HG03045 (cell line): Measurements from ENCODE around the gene LIN28B.
"Not testable (repeated sequence)": the region's sequence is repeated elsewhere in the genome, so short reads cannot be mapped to it uniquely, and the experiment has no call there.

Source experiments
- ATAC-seq: cut with Tn5 transposase; IDR thresholded peaks from one replicate; pipeline ENCODE4 v1.9.1; 2021; ENCODE audit warnings: mild to moderate bottlenecking, moderate library complexity; ENCODE audit not compliant: unreplicated experiment

The LIN28B gene

DNA sequence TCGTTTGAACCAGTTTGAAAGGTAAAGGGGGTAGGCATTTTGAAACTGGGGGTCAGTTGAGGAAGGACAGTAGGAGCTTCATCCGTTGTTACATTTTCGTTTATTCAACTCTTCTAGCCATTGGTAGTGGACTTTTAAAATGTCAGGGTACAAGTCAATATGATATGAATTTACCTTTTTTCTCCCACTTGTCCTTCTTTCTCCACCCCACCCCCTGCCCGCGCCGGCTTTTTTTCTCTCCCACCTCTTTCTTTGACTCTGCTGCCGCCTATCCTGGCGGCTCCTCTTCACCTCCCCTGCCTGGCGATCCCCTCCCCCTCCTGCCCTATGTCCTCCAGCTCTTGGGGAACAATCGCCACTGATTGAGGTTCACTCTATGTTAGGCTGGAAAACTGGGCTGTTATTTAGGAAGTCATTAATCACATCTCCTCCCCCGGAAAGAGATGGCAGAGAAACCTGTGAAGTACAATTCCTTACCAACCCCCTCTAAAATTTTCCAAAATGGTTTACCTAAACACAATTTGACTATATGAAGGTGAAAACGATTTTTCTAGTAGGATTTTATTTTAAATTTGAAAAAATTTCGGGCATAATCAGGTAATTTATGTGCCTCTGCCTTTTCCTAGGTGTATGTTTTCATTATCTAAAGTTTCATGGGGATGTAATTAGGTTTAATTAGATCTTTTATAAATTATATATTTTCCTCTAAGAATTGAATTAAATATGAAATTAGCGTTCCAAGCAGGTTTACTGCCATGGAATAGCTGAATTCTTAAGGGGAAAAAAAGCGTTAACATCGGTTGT is 778 bp upstream of the LIN28B start:
- ATAC-seq = no peak

DNA sequence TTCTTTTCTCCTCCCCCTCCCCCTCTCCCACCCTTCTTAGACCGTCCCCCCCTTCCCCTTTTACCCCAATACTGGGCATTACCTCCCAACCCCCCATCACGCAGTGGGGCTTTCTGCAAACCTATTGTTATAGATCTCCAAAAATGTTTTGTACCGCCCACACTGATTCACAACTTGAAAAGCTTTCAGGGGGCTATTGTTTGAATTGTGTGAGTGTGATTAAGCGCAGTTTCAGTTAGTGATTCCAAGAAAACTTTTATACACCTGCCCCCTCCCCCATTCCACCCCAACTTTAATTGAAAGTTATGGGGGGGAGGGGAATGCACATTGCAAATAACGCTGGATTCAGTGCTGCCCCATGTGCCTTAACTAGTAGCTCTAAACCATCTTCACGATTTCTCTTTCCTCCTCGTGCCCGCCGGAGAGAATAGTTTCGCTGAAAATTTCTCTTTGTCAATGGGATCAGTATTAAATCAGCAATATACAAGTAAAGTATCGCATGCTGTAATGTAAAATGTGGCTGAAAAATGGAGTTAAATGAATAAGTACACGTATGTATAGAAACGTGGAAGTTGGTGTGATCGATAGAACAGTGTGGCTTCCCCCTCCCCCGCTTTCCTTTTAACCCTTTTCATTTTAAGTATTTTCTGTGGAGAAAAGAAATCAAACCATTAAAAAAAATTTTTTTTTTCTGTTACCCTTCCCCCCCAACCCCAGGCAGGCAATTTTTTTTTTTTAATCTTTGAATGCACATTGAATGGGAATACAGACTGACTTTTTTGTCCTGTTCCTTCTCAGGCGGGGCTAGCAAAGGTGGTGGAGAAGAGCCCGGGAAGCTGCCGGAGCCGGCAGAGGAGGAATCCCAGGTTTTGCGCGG is 632 bp downstream of the LIN28B start:
- ATAC-seq = no peak

DNA sequence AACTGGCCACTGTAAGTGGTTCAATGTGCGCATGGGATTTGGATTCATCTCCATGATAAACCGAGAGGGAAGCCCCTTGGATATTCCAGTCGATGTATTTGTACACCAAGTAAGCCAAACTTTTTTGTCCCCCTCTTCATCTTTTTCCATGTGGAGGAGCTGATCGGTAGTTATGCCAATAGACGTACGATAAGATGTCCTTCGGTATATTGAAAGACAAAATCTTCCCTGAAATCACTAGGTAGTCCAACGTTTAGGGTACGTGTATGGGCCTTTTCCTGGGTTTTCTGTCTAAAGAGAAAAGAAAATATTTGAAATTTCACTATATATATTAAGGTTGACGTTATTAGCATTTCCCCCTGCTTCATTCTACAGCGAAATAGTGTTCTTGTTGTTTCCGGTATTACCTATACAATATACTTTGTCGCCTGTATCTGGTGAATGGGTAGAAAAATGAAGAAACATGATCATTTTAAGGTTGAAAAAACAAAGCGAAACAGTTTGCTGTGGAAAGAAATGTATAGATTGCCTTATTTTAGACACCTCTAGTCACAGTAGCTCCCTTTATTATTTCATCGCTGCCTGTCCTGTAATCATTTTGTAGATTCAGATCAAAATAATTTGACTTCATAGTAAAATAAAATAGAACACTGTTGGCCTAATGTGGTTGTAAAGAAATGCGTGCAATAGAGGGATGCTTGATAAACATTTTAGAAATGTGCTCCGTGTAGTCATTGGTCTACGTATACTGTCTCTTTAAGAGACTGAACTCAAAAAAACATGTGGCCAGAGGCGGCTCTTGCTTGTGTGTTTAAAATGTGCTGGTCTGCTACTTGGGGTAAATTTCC is 1.5 kb downstream of the LIN28B start:
- no peak for ATAC-seq

DNA sequence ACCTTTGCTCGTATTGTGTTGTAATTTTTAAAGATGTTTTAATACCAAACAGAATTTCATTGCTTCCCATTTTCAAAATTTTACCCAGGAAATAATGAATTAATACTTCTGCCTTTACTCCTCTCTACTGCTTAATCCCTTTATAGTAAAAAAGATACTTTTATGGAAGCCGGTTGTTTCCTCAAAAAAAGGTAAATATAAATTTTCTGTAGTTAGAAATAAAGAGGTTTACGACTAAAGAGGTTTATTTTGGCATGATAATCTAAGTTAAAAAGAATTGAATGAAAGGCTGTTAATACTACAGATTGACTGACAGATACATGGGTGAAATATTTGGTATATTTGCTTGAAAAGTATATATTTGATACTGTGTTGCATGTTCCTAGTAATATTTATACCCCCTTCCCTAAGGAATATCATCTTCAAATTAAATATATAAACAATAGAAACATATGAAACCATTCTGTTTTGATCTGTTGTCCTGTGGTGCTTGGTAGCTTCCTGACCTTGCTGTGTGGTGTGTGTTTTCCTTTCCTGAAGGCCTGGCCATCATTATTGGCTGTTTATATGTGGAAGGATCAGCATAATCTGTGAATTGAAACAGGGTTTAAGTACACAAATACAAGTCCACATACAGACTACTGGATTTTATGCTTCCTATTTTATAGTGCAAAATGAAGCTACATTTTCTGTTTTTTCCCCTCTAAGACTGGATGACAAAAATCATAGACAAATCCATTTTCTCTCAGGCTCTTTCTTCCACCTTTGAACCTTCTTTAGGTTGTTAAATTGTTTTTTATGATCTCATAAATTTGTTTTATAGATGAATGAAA is 2.3 kb downstream of the LIN28B start:
- no peak for ATAC-seq

DNA sequence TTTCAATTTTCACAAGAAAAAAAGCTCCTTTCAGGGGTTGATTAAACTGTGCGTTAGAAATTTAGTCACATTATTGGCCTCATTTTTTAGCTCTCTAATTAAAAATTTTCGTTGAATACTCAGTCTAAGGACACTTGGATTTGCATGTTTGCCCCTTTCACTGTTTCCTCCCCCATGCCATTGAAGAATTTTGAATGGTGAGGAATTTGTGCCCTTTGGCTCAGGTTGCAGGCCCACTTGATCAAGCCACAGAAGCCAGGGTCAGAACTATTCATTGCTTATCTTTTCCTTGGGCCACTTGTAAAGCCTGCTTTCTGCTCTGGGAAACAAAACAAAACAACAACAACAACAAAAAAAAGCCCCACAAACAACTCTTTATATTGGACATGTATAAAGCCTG is 12.2 kb downstream of the LIN28B start:
- ATAC-seq = no peak

DNA sequence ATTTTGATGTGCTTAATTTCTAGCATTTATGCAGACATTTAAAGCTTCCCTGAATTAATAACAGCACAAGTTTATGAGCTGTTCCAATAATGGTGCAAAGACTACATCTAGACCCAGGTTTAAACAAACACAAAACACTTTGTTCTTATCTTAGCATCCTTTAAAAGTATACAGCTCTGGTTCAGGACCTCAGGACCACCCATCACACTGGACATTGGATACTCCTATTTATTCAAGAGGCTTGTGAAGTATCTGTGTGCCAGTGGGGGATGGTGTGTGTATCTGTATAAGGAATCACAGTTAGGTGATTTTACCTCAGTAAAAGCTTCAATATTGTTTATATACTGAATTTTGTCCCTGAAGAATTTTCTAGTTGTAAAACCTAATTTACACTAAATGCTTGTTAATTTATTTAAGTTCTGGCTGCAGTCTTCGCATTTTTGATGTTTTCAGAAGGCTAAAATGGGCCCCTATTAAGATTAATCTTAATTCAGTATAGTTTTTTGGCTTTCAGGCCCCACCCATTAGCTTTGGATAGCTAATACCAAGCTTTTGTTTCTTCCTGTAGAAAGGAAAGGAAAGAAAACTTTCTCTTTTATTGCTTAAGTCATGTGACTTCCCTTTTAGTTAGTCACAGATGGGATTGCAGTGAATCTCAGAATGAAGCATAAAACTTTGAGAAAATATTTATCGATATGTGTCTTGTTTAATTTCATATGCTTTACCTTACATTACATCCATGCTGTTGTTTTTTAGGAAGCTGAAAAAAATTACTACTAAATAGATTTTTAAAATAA is 13.1 kb downstream of the LIN28B start:
- ATAC-seq = no peak

DNA sequence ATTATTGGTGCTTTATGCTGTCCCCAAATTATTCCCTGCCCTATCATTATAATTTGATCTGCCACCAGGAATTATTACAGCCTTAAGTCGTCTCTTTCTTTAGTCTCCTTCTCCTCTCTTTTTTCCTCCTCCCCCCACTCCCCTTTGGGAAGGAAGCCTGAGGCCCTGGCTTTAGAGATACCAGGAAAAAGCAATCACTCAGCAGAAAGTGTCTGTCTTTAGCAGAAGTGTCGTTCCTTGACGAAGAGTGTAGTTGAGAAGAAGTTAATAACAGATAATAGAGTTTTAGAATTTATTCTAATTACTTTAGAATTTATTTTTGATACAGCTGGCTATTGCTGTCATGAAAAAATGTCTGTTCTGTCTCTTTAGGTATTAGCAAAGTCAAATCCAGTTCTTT is 16.5 kb downstream of the LIN28B start:
- ATAC-seq = no peak

DNA sequence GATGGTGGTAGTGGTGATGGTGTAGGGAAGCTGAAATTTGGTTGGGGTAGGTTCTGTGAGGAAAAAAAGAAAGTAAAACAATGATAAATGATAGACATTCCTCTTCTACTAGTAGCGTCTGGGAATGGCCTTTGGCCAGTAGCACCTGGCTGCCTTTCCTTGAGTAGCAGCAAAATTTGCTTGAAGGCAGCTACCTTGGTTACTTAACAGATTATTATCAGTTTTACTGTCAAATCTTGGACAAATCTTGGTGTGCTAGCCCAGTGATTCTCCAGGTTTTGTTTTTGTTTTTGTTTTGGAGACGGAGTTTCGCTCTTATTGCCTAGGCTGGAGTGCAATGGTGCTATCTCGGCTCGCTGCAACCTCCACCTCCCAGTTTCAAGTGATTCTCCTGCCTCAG is 26.4 kb downstream of the LIN28B start:
- no peak for ATAC-seq

DNA sequence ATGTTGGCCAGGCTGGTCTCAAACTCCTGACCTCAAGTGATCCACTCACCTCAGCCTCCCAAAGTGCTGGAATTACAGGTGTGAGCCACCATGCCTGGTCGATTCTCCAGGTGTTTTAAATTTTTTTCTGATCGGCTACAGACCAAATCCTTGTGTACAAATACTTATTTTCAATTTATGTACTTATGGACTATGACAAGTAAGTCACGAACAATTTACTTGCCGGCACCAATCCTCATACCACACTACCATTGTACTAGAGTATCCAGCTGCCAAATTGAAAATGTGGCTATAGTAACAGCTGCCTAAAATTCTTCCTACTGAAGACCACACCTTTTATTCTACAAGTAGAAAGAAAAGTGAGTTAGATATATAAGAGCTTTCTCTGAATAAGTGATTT is 26.9 kb downstream of the LIN28B start:
- ATAC-seq = no peak

DNA sequence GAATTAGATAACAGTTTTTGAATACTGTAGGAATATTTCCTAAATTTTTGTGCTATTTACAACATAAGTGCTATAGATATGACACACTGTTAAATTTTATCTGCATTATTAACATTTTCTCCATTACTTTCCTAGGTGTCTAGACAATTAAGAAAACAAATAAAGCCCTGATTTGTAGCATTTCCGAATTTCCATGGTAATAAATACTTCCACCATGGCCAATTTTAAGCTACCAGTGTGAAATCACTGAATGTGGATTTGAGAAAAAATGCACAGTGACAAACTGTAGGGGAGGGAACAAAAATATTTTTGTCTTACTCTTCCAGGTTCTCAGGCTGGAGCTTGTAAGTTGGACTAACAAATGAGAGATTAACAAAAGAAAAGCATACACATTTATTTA is 27.9 kb downstream of the LIN28B start:
- no peak for ATAC-seq

DNA sequence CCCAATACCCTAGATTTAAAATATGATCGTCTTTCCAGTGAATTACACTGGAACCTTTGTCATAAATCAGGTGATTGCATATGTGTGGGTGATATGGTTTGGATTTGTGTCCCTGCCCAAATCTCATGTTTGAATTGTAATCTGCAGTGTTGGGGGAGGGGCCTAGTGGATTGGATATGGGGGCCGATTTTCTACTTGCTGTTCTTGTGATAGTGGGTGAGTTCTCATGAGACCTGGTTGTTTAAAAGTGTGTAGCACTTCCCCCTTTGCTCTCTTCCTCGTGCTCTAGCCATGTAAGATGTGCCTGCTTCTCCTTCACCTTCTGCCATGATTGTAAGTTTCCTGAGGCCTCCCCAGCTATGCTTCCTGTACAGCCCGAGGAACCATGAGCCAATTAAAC is 29.0 kb downstream of the LIN28B start:
- not testable (repeated sequence) for ATAC-seq

DNA sequence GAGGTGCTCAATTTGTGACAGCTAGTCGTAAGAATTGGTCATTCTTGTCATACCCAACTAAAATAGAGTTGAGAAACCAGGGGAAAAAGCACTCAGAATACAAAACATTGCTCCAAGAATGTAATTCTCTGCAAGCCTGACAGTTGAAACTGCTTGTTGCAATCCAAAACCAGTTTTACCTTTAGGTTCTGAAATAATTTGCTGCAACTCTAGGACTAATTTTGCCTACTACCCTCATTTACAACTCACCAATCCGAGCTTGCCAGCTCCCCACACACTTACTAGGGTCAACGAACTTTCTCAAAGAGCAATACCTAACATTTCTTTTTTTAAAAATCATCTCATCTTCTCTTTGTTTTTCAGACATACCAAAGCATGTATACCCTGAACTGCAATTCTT is 29.7 kb downstream of the LIN28B start:
- no peak for ATAC-seq

DNA sequence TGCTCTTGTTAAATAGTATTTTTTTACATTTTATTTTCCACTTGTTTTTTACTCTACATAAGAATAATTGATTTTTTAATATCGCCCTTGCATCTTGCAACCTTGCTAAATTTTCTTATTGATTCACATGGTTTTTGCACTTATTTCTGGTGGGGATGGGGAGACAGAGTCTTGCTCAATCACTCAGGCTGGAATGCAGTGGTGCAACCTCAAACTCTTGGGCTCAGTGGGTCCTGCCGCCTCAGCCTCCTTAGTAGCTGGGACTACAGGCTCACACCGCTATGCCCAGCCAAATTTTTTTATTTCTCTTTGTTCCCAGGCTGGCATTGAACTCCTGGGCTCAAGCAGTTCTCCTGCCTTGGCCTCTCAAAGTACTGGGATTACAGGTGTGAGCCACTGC is 30.3 kb downstream of the LIN28B start:
- ATAC-seq = no peak

DNA sequence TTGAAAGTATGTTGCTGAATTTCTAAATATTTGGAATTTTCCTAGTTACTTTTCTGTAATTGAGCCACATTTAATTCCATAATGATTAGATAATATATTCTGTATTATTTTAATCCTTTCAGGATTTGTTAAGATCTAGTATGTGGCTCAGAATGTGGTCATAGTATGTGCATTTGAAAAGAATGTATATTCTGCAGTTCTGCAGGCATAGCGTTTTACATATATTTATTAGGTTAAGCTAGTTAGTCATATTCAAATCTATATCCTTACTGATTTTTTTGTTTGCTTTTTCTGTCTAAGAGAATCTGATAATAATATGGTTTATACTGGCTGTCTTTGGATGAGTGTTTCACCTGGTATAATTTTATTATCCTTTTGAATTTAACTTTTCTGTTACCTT is 33.2 kb downstream of the LIN28B start:
- no peak for ATAC-seq

DNA sequence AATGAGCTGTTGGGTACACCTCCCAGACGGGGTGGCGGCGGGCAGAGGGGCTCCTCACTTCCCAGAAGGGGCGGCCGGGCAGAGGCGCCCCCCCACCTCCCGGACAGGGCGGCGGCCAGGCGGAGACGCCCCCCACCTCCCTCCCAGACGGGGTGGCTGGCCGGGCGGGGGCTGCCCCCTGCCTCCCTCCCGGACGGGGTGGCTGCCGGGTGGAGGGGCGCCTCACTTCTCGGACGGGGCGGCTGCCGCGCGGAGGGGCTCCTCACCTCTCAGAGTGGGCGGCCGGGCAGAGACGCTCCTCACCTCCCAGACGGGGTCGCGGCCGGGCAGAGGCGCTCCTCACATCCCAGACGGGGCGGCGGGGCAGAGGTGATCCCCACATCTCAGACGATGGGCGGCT is 34.2 kb downstream of the LIN28B start:
- not testable (repeated sequence) for ATAC-seq

DNA sequence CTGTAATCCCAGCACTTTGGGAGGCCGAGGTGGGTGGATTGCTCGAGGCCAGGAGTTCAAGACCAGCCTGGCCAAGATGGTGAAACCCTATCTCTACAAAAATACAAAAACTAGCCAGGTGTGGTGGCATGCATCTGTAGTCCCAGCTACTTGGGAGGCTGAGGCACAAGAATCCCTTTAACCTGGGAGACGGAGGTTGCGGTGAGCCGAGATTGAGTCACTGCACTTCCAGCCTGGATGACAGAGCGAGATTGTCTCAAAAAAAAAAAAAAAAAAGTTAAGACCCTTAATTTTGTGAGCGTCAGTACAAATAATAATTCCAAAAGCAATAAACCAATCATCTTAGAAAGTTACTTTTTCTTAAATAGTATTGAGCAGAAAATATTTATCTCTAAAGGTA is 36.7 kb downstream of the LIN28B start:
- not testable (repeated sequence) for ATAC-seq

DNA sequence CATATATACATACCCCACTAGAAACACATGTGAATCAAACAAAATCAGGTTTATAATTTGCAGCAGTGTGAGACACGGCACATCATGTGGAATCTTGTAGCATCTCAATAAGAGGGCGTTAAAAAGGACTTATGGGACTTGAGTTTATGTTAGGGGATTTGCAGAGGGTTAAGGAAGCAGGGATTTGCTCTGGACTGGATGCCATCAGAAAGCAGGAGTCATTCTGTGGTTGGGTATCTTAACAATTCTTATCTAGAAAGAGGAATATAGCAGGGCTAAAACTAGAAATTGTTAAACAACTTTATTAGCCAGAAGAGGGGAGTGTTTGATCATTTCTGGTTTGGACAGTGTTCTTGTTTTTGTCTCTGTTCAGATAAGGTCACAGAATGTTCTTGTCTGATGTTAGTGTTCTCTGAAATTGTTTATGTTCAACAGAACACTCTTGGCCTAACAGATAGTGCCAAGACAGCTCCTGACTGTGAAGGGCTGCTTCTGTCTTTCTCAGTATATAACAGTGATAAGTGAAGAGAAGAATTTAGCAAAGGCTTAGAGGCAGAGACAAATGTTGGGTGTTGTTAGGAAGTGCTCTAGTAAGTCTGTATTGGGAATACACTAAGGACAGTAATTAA is 39.2 kb downstream of the LIN28B start:
- ATAC-seq = no peak

DNA sequence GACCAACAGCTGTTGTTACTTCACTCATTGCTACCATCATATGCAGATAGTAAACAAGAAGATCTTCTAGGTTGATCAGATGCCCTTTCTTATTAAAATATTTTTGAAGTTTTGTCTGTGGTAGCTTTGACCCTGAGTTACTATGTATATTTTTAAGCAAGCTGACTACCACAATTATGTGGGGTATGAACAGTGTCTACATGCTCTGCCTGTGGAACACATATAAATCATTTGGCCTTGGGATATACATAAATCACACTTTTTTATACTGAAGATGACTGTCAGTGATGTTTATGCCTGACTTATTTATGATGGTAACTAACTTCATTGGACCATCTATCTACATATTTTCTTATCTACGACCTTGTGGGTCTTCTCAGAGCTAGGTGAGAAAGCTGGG is 44.2 kb downstream of the LIN28B start:
- ATAC-seq = no peak

DNA sequence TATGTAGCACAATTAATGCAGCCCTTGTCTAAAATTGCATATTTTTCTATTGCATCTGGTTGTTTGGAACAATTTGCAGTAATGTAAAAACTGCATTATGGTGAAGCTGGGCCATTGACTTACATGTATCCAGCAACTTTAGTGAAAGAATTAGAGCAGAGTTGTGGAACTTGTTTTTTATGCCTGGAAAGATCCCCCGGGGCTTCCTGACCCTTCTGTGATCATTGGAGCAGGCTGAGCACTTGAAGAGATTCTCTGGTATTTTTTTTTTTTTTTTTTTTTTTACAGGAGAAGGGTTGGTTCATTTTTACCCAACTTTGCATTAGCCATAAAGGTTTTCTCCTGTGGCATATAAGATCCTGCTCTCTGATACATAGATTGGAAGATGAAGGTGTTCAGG is 45.0 kb downstream of the LIN28B start:
- no peak for ATAC-seq
